RWPE1 (cell line): ENCODE data around the gene ASIC2.

Source experiments
- CTCF ChIA-PET: fragments of 350-600 bp; sonication (Branson Sonifier 250); formaldehyde crosslinking; extraction: SDS; loops from one replicate; lab custom pipeline; 2021; lab: Yijun Ruan, JAX
- POLR2A ChIA-PET: fragments of 400-600 bp; formaldehyde crosslinking; extraction: SDS; loops from one replicate; lab custom pipeline; 2020; ENCODE audit warnings: antibody characterized with exemption; ENCODE audit not compliant: low non-redundant PET; lab: Yijun Ruan, JAX
- DNase-seq: peaks from one replicate; pipeline ENCODE4 v3.0.0; 2012; ENCODE audit warnings: low spot score
- H3K27ac ChIP-seq: fragments of 450-650 bp; 2 replicates; pipeline ENCODE4 v1.5.1; 2017
- CTCF ChIP-seq: fragments of 450-650 bp; conservative IDR thresholded peaks from 2 replicates; pipeline ENCODE4 v1.5.1; 2017; ENCODE audit warnings: low read depth, mild to moderate bottlenecking

The ASIC2 gene

GRCh38 chr17:33127706-33128105 lies 165.4 kb downstream of the ASIC2 start:
- POLR2A ChIA-PET, result no interaction called here
- peak; percentile 80 for DNase-seq
- TF ChIP-seq CTCF, result no peak
- CTCF ChIA-PET, result no interaction called here
- peak overlapping the region; percentile 89 for H3K27ac ChIP-seq

- no peak for TF ChIP-seq CTCF
- ChIA-PET CTCF (no interaction called here), POLR2A (no interaction called here)
- peak overlapping the region; percentile 89; the same call in 1 of the 2 replicates for H3K27ac ChIP-seq
- DNase-seq, result no peak
Observed at GRCh38 chr17:33126086-33126485, 167.0 kb downstream of the ASIC2 start.

GRCh38 chr17:33125552-33125950 lies 167.5 kb downstream of the ASIC2 start:
- CTCF ChIA-PET, result no interaction called here
- H3K27ac ChIP-seq, result no peak overlapping the region
- DNase-seq, result no peak
- no peak for TF ChIP-seq CTCF
- POLR2A ChIA-PET, result no interaction called here

- no peak for DNase-seq
- ChIA-PET CTCF (no interaction called here), POLR2A (no interaction called here)
- H3K27ac ChIP-seq, result peak overlapping the region; percentile 71
- no peak for TF ChIP-seq CTCF
Observed at GRCh38 chr17:33124871-33125551, 168.1 kb downstream of the ASIC2 start.

GRCh38 chr17:33124185-33124584 lies 168.9 kb downstream of the ASIC2 start:
- no peak for DNase-seq
- no peak for TF ChIP-seq CTCF
- CTCF ChIA-PET, result interaction anchor here (0.7 kb wide), 1 partner anchor 43 kb away, joined by 3 read pairs; no protein-coding TSS in a partner anchor
- POLR2A ChIA-PET, result no interaction called here
- H3K27ac ChIP-seq, result no peak overlapping the region

- DNase-seq, result no peak
- H3K27ac ChIP-seq, result peak overlapping the region; percentile 9
- ChIA-PET CTCF (no interaction called here), POLR2A (interaction anchor here (0.5 kb wide), 1 partner anchor 253 kb away, joined by 3 read pairs; no protein-coding TSS in a partner anchor)
- no peak for TF ChIP-seq CTCF
Observed at GRCh38 chr17:33121756-33122155, 171.3 kb downstream of the ASIC2 start.
